Epithelial cell of esophagus (primary cell): ENCODE results near the gene EPYC.

Experiments used
- DNase-seq: peaks from one replicate; pipeline ENCODE4 v3.0.0; 2010; ENCODE audit warnings: low read depth
- H3K4me3 ChIP-seq: 2 replicates; pipeline ENCODE4 v1.5.1; 2011; ENCODE audit warnings: mild to moderate bottlenecking, low read length, control low read depth
- TF ChIP-seq, protein P1 (sequence below): IDR thresholded peaks from 2 replicates; pipeline ENCODE4 v1.5.1; 2011; ENCODE audit warnings: low read depth, mild to moderate bottlenecking, low read length, control low read depth, inconsistent platforms; ENCODE audit not compliant: insufficient read depth; ENCODE audit errors: missing control alignments

Gene EPYC

DNA sequence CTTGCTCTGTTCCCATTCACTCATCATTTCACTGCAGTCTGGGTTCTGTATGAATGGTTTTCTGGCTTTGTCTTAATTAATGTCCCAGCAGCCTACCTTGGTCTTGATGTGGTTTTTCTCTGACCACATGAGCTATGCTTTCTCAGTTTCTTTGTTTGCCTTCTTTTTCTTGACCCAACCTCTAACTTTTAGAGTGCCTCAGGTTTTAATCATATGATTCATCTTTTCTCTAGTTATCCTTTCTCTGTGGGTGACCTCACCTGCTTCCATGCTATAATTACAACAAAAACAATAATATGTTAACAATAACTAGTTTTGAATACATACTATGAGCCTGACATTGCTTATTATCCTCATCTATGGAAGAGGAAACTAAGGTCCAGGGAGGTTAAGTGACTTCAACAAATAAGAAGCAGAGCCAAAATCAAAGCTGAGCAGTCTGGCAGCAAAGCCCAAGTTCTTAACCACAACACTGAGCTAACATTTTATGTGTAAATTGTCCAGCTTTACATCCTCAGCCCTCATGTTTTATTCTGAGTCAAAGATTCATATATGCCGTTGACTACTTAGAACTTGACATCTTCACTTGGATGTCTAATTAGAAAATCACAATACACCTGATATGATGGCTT is 4.7 kb upstream of the EPYC start:
- TF ChIP-seq, protein P1, sequence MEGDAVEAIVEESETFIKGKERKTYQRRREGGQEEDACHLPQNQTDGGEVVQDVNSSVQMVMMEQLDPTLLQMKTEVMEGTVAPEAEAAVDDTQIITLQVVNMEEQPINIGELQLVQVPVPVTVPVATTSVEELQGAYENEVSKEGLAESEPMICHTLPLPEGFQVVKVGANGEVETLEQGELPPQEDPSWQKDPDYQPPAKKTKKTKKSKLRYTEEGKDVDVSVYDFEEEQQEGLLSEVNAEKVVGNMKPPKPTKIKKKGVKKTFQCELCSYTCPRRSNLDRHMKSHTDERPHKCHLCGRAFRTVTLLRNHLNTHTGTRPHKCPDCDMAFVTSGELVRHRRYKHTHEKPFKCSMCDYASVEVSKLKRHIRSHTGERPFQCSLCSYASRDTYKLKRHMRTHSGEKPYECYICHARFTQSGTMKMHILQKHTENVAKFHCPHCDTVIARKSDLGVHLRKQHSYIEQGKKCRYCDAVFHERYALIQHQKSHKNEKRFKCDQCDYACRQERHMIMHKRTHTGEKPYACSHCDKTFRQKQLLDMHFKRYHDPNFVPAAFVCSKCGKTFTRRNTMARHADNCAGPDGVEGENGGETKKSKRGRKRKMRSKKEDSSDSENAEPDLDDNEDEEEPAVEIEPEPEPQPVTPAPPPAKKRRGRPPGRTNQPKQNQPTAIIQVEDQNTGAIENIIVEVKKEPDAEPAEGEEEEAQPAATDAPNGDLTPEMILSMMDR = no peak
- H3K4me3 ChIP-seq = no peak overlapping the region
- DNase-seq = peak; percentile 9

DNA sequence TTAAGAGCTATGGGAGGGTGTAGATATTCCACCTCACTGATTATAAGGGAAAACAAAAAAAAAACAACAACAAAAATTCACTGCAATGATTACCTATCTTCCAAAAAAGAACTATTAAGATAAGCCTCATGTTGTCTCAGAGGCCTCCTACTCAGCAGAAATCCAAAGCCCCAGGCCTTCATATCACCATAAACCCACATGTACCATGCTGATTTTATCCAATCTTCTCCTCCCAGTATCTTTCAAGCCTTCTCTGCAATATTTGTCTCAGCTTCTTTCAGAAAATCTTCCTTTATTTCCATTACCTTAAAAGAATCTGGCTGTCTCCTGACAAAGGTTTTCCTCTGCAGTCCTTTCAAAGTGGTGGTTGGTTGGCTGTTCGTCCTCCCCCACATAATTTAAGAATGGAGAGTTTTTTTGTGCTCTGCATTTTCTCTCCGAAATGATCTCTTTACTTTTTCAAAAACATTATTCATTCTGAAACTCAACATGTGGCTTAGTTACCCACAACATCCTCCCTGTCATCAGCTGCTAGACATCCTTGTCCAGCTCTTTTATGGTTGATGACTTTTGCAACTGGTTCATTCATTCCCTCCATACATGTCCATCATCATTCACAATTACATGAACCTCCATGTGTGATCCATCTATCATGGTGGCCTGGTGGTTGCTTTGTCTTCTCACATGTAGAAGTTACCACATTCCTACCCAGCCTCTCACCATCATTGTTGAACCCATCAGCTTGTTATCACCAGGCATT is 2.9 kb upstream of the EPYC start:
- no peak for DNase-seq
- TF ChIP-seq, protein P1 = no peak
- H3K4me3 ChIP-seq = no peak overlapping the region

DNA sequence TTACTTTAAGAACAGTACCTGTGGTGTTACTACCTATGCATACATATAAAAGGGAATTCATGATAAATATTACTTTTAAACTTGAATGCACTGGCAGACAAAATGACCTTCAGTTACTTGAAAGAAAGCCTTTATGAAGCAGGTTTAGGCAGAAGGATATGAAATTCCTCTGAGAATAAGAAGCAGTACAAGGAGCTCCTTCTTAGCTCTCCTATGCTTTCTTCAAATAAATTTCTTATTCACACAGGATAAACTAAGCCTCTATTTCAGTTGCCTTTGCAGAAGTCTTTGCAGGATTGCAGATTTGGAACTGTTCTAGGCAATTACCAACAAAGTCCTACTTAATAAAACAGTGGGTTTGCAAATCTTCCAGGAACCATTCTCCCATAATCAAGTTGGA is 1.0 kb downstream of the EPYC start:
- no peak for DNase-seq
- no peak overlapping the region for H3K4me3 ChIP-seq
- TF ChIP-seq, protein P1 = no peak

DNA sequence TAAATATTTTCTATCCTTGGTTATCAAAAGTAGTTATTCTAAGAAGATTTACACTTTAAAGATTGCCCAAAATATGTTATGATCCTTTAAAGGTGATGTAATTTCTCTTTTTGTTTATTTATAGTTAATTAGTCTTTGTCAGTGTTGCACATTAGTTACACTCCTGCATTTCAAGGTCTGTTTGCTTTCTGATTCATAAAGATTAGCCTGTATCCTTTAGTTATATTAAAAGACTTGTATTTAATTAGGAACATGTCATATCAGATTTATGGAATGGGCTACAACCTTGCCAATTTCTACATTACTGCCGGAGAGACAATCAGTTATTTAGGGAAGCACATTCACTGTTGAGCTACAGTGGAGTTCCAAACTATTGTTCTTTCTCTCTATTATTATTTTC is 3.5 kb downstream of the EPYC start:
- TF ChIP-seq, protein P1 = no peak
- peak; percentile 8 for DNase-seq

DNA sequence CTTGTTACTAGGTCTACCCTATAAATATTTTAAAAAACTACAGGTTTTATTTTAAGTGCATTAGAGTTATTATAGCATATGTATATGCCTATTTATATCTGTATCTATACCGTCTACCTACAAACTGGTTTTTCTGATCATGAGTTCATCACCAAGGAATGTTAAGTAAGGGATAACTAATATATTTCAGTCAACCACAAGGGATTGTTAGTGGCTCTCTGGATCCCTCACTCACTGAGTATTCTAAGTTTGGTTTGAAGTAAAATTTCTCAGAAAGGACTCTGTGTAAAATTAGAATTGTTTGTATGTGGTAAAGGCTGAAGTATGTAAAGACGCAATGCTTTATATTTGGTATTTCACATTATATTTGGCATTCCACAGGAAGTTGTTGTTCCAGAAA is 4.8 kb downstream of the EPYC start:
- H3K4me3 ChIP-seq = no peak overlapping the region
- peak; percentile 57 for DNase-seq
- TF ChIP-seq, protein P1 = no peak

More for the DNA sequence above, 3.5 kb downstream of the EPYC start:
- no peak overlapping the region for H3K4me3 ChIP-seq

DNA sequence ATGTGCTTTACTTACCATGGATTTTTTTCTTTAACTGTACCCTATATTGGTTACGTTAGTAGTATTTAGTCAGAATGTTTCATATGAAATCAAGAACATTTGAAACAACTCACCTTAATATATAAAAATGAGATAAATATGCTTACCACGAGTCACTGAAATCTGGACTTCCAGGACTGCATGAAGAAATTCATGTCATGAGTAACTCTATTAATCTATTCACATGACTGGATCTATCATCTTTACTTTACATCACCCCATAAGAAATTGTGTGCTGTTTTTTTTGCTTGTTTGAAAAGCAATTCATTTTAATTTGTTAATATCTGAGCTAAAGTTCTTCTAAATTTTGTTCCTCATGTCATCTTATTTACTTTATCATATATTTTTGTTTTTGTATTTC is 5.2 kb downstream of the EPYC start:
- TF ChIP-seq, protein P1 = no peak
- peak; percentile 39 for DNase-seq
- H3K4me3 ChIP-seq = no peak overlapping the region
